ENCODE results near the gene CDC7.

The CDC7 gene

DNA sequence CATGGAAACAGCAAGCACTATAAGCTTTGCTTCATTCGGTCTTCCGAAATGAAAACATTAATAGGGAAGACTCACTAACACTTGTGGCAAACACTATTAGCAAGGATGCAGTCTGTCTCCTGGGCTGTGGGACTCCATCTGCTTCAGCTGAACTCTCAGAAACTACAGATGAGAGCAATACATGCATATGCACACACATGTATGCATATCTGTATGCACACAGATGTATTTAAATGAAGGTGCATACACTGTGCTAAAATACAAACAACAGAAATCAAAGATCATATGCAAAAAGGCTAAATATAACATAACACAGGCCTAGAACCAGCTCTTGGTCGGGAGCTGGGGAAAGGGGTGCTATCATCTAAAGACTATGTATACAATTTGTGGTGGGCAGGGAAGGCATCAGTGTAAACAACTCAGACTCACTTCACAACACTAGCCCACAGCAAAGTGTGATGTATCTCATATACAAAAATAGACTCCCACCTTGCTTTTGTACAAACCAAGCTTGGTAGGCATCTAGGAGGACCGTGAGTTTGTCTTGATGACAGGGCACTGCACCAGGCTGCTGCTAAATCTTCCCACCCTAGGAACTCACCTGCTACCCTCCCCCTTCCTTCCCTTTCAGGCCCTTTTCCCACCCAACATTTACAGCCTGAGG lies 32.8 kb downstream of the CDC7 start:
- no peak for DNase-seq (ENCODE audit: extremely low read depth, low read depth)
- TF ChIP-seq, protein P1, sequence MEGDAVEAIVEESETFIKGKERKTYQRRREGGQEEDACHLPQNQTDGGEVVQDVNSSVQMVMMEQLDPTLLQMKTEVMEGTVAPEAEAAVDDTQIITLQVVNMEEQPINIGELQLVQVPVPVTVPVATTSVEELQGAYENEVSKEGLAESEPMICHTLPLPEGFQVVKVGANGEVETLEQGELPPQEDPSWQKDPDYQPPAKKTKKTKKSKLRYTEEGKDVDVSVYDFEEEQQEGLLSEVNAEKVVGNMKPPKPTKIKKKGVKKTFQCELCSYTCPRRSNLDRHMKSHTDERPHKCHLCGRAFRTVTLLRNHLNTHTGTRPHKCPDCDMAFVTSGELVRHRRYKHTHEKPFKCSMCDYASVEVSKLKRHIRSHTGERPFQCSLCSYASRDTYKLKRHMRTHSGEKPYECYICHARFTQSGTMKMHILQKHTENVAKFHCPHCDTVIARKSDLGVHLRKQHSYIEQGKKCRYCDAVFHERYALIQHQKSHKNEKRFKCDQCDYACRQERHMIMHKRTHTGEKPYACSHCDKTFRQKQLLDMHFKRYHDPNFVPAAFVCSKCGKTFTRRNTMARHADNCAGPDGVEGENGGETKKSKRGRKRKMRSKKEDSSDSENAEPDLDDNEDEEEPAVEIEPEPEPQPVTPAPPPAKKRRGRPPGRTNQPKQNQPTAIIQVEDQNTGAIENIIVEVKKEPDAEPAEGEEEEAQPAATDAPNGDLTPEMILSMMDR (IDR thresholded peaks at IDR 0.05; ENCODE audit: low read depth, low read length, missing control alignments), result no peak
- no peak overlapping the region for H3K4me3 ChIP-seq (replicated peaks; ENCODE audit: low read depth, low read length)

DNA sequence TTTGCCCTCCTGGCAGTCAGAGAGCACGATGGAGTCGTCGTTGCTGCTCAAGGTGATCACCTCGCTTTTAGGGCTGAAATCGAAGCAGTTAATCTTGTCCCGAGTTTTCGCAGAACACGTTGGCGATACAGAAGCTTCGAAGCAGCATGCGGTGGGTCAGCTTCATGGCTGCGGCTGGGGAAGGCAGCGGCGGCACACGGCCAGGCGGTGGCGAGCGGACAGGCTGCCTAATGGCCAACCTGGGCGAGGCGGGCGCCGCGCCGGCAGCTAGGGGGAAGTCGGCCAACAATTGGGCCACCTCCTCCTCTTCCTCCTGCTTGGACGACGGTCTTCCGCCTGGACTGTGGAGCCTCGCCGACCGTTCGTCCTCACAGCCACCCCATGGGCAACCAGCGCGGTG lies 34.8 kb downstream of the CDC7 start:
- TF ChIP-seq, protein P1 (IDR thresholded peaks at IDR 0.05; ENCODE audit: low read depth, low read length, missing control alignments), result no peak
- no peak overlapping the region for H3K4me3 ChIP-seq (replicated peaks; ENCODE audit: low read depth, low read length)
- DNase-seq (ENCODE audit: extremely low read depth, low read depth), result no peak

DNA sequence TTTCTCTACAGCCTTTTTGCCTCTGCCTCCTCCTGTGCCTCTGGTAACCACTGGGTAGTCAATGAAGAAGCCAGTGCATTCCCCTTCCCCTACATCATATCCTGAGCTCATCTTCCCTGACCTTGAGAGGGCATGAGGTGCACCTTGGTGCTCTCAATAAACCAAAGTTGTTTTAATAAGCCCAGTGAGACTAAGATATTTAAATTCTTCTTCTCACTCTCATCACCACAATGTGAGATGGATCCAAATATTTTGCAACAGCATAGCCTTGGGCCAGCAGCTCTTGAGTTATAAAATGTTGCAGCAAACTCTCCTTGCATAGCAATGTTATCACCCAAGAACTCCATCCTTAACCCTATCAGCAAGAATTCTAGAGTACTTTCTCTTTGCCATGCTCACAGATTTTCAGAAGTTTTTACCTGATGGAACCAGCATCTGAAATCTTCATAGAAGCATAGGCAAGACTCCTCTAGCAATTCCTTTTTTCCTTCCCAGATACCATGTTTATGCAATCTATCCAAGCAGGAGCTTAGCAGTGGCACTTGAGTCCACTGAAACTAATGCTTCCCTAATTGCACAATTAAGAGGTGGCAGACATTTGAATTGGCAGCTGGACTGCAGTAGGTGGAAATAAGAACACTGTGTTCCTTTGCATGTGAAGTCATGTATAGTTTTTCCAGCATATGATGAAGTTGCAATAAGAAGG lies 36.8 kb downstream of the CDC7 start:
- TF ChIP-seq, protein P1 (IDR thresholded peaks at IDR 0.05; ENCODE audit: low read depth, low read length, missing control alignments), result no peak
- no peak overlapping the region for H3K4me3 ChIP-seq (replicated peaks; ENCODE audit: low read depth, low read length)
- no peak for DNase-seq (ENCODE audit: extremely low read depth, low read depth)

DNA sequence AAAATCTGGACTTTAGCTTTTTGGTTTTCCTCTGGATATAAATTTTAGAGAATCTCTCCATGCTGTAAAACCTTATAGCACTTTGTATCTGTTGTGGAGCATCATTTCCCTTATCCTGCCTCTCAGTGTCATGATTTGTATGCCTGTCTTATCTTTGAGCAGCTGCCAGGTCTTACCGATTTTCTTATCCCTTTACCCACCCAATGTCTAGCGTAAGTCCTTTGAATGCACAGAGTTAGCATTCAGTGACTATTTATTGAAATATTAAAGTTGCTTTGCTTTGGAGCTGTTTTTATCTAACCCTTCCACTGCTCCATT lies 37.3 kb downstream of the CDC7 start:
- H3K4me3 ChIP-seq (replicated peaks; ENCODE audit: low read depth, low read length), result no peak overlapping the region
- no peak for DNase-seq (ENCODE audit: extremely low read depth, low read depth)
- TF ChIP-seq, protein P1 (IDR thresholded peaks at IDR 0.05; ENCODE audit: low read depth, low read length, missing control alignments), result no peak

DNA sequence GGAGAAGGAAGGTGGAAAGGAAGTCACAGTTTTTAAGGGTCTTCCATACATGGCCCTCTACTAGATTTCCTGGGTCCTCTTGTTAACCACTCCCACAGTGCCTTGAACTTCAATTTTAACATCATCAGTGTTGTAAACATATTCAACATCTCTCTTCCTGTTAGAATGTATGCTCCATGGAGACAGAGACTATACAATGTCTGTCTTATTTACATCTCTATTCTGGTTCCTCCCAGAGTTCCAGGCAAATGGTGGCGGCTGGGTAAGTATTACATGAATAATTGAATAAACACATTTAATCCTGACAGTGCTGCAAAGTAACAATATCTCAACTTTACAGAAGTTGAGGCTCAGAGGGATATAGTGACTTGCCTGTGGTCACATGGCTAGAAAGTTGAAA lies 40.3 kb downstream of the CDC7 start:
- TF ChIP-seq, protein P1 (IDR thresholded peaks at IDR 0.05; ENCODE audit: low read depth, low read length, missing control alignments), result no peak
- H3K4me3 ChIP-seq (replicated peaks; ENCODE audit: low read depth, low read length), result no peak overlapping the region

DNA sequence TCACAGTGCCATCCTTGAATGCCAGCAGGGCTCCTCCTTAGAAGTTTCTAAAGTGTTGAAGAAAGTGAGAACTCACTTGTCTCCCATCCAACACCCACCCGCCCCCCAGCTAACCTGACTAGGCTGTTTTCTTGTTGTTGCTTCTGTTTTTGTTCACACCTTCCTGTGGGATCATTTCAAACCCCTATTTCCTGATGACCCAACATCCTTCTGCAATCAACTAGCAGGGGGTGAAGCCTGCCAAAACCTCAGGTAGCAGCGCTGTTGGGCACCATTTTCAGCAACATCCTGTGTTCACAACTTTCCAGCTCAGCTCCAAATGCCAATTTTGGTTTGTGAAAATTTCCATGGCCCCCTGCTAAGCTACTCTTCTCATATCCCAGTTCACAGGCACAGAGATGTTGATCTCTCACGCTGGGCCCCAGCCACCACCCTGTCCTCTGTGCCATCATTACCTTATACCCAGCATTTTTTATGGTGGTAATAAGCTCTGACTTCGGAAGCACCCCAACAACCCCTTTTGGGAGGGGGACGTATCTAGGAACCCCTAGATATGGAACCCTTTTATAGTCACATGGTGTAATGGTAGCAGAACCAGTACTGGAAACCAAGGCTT lies 41.4 kb downstream of the CDC7 start:
- H3K4me3 ChIP-seq (replicated peaks; ENCODE audit: low read depth, low read length), result no peak overlapping the region
- TF ChIP-seq, protein P1 (IDR thresholded peaks at IDR 0.05; ENCODE audit: low read depth, low read length, missing control alignments), result no peak
- no peak for DNase-seq (ENCODE audit: extremely low read depth, low read depth)

More for the DNA sequence above, 40.3 kb downstream of the CDC7 start:
- no peak for DNase-seq (ENCODE audit: extremely low read depth, low read depth)

Measured in HFF-Myc (cell line).